ENCODE results near the gene DDX59. TPM values are rescaled to one million over a fixed set of nuclear protein-coding genes. Genes with fewer than 3 reads are reported as not detected.

Gene DDX59
- polyA plus RNA-seq, 1 donor from 2014 or later = 21.0 TPM

DNA sequence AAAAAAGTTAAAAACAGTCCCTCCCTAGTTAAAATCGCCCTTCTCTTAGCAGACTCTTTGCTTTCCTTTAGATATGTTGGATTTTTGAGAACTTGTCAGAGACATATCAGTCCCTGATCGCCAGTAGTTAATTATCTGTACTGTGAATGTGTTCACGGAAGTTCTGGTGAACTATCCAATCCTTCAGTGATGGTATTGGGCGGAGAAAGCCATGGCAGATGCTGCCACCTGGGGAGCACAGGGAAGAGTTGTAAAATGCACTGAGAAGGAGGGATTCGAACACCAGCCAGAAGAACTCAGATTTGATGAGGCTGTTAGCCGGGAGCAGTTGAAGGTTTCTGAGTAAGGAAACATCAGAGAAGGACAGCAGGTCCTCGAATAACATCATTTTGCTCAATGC is 31.6 kb downstream of the DDX59 start:
- H3K4me2 ChIP-seq (ENCODE audit: low read length) = no peak overlapping the region
- no peaks in the 10 kb centered on the region for H3K36me3 ChIP-seq (ENCODE audit: insufficient read depth, low read length)
- H3K9ac ChIP-seq (ENCODE audit: low read length) = no peak overlapping the region
- no peak overlapping the region for H3K27ac ChIP-seq (ENCODE audit: low read length)
- TF ChIP-seq EZH2 (IDR thresholded peaks at IDR 0.05; ENCODE audit: borderline replicate concordance, insufficient read depth, low read length, poor library complexity, severe bottlenecking) (no peak), SMC3 (conservative IDR thresholded peaks at IDR 0.05; ENCODE audit: poor library complexity) (no peak), EP300 (conservative IDR thresholded peaks at IDR 0.05; ENCODE audit: poor library complexity, severe bottlenecking) (no peak), RAD21 (conservative IDR thresholded peaks at IDR 0.05) (no peak), POLR2AphosphoS5 (IDR thresholded peaks at IDR 0.05) (no peak)
- TF ChIP-seq, protein P1, sequence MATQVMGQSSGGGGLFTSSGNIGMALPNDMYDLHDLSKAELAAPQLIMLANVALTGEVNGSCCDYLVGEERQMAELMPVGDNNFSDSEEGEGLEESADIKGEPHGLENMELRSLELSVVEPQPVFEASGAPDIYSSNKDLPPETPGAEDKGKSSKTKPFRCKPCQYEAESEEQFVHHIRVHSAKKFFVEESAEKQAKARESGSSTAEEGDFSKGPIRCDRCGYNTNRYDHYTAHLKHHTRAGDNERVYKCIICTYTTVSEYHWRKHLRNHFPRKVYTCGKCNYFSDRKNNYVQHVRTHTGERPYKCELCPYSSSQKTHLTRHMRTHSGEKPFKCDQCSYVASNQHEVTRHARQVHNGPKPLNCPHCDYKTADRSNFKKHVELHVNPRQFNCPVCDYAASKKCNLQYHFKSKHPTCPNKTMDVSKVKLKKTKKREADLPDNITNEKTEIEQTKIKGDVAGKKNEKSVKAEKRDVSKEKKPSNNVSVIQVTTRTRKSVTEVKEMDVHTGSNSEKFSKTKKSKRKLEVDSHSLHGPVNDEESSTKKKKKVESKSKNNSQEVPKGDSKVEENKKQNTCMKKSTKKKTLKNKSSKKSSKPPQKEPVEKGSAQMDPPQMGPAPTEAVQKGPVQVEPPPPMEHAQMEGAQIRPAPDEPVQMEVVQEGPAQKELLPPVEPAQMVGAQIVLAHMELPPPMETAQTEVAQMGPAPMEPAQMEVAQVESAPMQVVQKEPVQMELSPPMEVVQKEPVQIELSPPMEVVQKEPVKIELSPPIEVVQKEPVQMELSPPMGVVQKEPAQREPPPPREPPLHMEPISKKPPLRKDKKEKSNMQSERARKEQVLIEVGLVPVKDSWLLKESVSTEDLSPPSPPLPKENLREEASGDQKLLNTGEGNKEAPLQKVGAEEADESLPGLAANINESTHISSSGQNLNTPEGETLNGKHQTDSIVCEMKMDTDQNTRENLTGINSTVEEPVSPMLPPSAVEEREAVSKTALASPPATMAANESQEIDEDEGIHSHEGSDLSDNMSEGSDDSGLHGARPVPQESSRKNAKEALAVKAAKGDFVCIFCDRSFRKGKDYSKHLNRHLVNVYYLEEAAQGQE (IDR thresholded peaks at IDR 0.05; ENCODE audit: borderline replicate concordance) = no peak
- TF ChIP-seq, protein P2, sequence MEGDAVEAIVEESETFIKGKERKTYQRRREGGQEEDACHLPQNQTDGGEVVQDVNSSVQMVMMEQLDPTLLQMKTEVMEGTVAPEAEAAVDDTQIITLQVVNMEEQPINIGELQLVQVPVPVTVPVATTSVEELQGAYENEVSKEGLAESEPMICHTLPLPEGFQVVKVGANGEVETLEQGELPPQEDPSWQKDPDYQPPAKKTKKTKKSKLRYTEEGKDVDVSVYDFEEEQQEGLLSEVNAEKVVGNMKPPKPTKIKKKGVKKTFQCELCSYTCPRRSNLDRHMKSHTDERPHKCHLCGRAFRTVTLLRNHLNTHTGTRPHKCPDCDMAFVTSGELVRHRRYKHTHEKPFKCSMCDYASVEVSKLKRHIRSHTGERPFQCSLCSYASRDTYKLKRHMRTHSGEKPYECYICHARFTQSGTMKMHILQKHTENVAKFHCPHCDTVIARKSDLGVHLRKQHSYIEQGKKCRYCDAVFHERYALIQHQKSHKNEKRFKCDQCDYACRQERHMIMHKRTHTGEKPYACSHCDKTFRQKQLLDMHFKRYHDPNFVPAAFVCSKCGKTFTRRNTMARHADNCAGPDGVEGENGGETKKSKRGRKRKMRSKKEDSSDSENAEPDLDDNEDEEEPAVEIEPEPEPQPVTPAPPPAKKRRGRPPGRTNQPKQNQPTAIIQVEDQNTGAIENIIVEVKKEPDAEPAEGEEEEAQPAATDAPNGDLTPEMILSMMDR (IDR thresholded peaks at IDR 0.05; ENCODE audit: poor library complexity, severe bottlenecking) = no peak
- H2AFZ ChIP-seq (ENCODE audit: low read depth, low read length) = no peak overlapping the region
- no peaks in the 10 kb centered on the region for H3K79me2 ChIP-seq (replicated peaks; ENCODE audit: insufficient read depth, low read length)
- no peaks in the 10 kb centered on the region for H3K9me3 ChIP-seq (ENCODE audit: low read length)
- no peaks in the 10 kb centered on the region for H3K27me3 ChIP-seq (ENCODE audit: insufficient read depth, low read depth, low read length)
- no peaks in the 10 kb centered on the region for H3F3A ChIP-seq (ENCODE audit: insufficient read depth, low read length, poor library complexity, severe bottlenecking)
- H3K9me2 ChIP-seq (ENCODE audit: insufficient read depth, low read length) = no peaks in the 10 kb centered on the region
- no peaks in the 10 kb centered on the region for H4K20me1 ChIP-seq (ENCODE audit: insufficient read depth)
- no peak overlapping the region for H3K4me3 ChIP-seq (ENCODE audit: low read length)

DNA sequence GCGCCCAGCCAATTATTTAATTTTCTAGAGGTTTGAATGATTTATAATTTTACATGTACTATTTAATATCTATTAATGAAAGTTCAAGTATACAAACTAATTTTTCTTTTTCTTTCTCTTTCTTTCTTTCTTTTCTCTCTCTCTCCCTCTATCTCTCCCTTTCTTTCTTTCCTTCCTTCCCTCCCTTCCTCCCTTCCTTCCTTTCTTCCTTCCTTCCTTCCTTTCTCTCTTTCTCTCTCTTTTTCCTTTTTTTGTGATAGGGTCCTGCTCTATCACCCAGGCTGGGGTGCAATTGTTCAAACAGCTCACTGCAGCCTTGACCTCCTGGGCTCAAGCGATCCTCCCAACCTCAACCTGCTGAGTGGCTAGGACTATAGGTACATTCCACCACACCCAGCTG is 33.0 kb downstream of the DDX59 start:
- Histone ChIP-seq H4K20me1 (ENCODE audit: insufficient read depth) (no peaks in the 10 kb centered on the region), H2AFZ (ENCODE audit: low read depth, low read length) (no peak overlapping the region), H3K27ac (ENCODE audit: low read length) (no peak overlapping the region), H3K9me3 (ENCODE audit: low read length) (no peaks in the 10 kb centered on the region), H3K9ac (ENCODE audit: low read length) (no peak overlapping the region), H3K4me3 (ENCODE audit: low read length) (no peak overlapping the region), H3K9me2 (ENCODE audit: insufficient read depth, low read length) (no peaks in the 10 kb centered on the region), H3F3A (ENCODE audit: insufficient read depth, low read length, poor library complexity, severe bottlenecking) (no peaks in the 10 kb centered on the region), H3K79me2 (replicated peaks; ENCODE audit: insufficient read depth, low read length) (no peaks in the 10 kb centered on the region), H3K27me3 (ENCODE audit: insufficient read depth, low read depth, low read length) (no peaks in the 10 kb centered on the region), H3K4me2 (ENCODE audit: low read length) (no peak overlapping the region), H3K36me3 (ENCODE audit: insufficient read depth, low read length) (no peaks in the 10 kb centered on the region)
- TF ChIP-seq RAD21 (conservative IDR thresholded peaks at IDR 0.05) (no peak), SMC3 (conservative IDR thresholded peaks at IDR 0.05; ENCODE audit: poor library complexity) (no peak), POLR2AphosphoS5 (IDR thresholded peaks at IDR 0.05) (no peak), EZH2 (IDR thresholded peaks at IDR 0.05; ENCODE audit: borderline replicate concordance, insufficient read depth, low read length, poor library complexity, severe bottlenecking) (no peak), TAF1 (IDR thresholded peaks at IDR 0.05; ENCODE audit: low read depth) (no peak), EP300 (conservative IDR thresholded peaks at IDR 0.05; ENCODE audit: poor library complexity, severe bottlenecking) (no peak), MXI1 (conservative IDR thresholded peaks at IDR 0.05; ENCODE audit: poor library complexity, severe bottlenecking) (no peak)
- TF ChIP-seq, protein P1 (IDR thresholded peaks at IDR 0.05; ENCODE audit: borderline replicate concordance) = no peak
- TF ChIP-seq, protein P2 (IDR thresholded peaks at IDR 0.05; ENCODE audit: poor library complexity, severe bottlenecking) = no peak
